ENCODE measurements around the gene SPDEF. TPM values are rescaled to one million over a fixed set of nuclear protein-coding genes. Genes with fewer than 3 reads are reported as not detected.

The SPDEF gene
- total and polyA plus RNA-seq, 12 donors, result 0.06 to 0.14 (median 0.14) TPM; not detected in 8

DNA sequence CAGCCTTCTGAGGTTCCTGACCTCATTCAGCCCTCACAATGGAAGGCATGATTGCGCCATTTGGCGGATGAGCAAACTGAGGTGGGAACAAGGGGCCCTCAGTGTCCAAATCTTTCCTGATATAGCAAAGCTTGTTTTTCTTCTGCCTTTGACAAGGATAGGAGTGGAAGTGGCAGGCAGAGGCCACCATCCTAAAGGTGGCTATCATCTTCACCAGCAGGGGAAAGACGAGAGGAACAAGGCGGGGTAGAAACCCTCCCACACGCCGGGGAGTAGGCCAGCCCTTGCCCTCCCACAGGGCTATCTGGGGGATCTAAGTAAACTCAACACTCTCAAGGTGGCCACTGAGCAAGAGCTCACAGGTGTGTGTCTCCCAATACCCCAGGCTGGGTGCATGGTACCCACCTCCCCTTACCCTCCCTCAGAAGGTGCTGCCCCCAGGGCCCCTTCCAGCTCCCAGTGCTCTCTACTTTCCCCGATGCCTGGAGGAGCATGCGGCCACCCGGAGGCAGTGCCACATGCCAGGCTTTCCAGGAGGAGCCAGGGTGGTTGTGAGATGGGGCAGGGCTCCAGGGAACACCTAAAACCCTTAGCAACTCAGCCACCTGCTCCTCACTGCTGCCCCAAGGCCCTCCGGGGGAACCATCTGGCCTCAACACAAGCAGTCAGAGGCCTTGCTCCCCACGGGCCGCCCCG lies 11.2 kb downstream of the SPDEF start:
- Histone ChIP-seq H3K4me1 (replicated peaks in 1 of 2) (no peaks in the 10 kb centered on the region), H3K9me3 (replicated peaks in 1 of 3) (no peaks in the 10 kb centered on the region), H3K4me3 (no peak overlapping the region), H3K27me3 (no peaks in the 10 kb centered on the region), H3K27ac (no peak overlapping the region), H3K36me3 (replicated peaks in 1 of 2) (no peaks in the 10 kb centered on the region)
- TF ChIP-seq, protein P1, sequence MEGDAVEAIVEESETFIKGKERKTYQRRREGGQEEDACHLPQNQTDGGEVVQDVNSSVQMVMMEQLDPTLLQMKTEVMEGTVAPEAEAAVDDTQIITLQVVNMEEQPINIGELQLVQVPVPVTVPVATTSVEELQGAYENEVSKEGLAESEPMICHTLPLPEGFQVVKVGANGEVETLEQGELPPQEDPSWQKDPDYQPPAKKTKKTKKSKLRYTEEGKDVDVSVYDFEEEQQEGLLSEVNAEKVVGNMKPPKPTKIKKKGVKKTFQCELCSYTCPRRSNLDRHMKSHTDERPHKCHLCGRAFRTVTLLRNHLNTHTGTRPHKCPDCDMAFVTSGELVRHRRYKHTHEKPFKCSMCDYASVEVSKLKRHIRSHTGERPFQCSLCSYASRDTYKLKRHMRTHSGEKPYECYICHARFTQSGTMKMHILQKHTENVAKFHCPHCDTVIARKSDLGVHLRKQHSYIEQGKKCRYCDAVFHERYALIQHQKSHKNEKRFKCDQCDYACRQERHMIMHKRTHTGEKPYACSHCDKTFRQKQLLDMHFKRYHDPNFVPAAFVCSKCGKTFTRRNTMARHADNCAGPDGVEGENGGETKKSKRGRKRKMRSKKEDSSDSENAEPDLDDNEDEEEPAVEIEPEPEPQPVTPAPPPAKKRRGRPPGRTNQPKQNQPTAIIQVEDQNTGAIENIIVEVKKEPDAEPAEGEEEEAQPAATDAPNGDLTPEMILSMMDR (IDR thresholded peaks at IDR 0.05), result no peak
- no peak for TF ChIP-seq POLR2A (IDR thresholded peaks at IDR 0.05)
- WGBS, 4 donors, result 71 to 90% (median 84%) methylated on average over 4 to 13 of the region's 13 CpGs
- no peak for DNase-seq
- intact Hi-C loops (cut with DNase I), result no loop called here

DNA sequence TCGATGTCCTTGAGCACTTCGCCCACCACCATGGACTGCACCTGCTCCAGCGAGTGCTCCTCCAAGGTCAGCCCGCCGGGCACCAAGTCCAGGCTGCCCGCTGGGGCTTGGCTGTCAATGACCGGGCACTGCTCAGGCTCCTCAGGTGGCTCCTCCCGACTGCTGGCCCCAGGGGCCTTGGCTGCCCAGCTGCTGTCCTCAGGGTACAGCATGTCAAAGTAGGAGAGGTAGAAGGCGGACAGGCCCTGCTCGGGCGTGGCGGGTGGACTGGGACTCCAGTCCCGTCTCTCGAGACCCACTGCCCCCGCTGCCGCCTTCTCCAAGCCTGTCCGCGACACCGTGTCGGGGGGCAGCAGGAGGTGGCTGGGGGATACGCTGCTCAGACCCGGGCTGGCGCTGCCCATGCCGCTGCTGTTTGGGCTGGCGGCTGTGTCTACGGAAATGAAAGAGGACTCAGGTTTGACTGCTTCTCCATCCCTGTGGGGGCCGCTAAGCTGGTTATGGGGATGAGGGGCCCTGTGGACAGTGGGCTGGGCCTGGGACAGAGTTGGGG lies 12.0 kb downstream of the SPDEF start:
- no peaks in the 10 kb centered on the region for H3K36me3 ChIP-seq (replicated peaks in 1 of 2)
- no peak overlapping the region for H3K27ac ChIP-seq
- H3K27me3 ChIP-seq, result no peaks in the 10 kb centered on the region
- intact Hi-C loops (cut with DNase I), result no loop called here
- no peak overlapping the region for H3K4me3 ChIP-seq
- no peak for DNase-seq
- 90 to 100% (median 92%) methylated on average over 1 to 27 of the region's 27 CpGs for WGBS, 4 donors
- TF ChIP-seq, protein P1 (IDR thresholded peaks at IDR 0.05), result no peak
- TF ChIP-seq POLR2A (IDR thresholded peaks at IDR 0.05), result no peak
- H3K4me1 ChIP-seq (replicated peaks in 1 of 2), result no peaks in the 10 kb centered on the region
- H3K9me3 ChIP-seq (replicated peaks in 1 of 3), result no peaks in the 10 kb centered on the region

DNA sequence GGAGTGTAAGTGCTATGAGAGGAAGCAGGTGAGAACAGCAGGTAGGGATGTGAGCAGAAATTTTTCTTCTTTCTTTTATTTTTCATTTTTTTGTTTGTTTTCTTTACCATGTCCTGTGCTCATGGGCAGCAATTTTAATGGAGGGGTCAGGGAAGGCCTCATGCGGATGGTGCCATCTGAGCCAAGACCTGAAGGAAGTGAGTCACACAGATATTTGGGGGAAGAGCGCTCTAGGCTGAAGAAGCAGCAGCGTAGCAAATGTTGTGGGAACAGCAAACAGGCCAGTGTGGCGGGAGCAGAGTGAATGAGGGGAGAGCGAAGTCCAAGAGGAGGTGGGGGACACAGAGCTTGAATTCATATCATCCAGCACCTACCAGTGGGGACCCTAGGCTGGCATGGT lies 12.7 kb downstream of the SPDEF start:
- intact Hi-C loops (cut with DNase I), result no loop called here
- Histone ChIP-seq H3K27ac (no peak overlapping the region), H3K4me3 (no peak overlapping the region), H3K27me3 (no peaks in the 10 kb centered on the region), H3K36me3 (replicated peaks in 1 of 2) (no peaks in the 10 kb centered on the region), H3K9me3 (replicated peaks in 1 of 3) (no peaks in the 10 kb centered on the region), H3K4me1 (replicated peaks in 1 of 2) (no peaks in the 10 kb centered on the region)
- DNase-seq, result no peak
- TF ChIP-seq, protein P1 (IDR thresholded peaks at IDR 0.05), result no peak
- WGBS, 4 donors, result 82 to 88% (median 84%) methylated on average over 5 of the region's 5 CpGs

DNA sequence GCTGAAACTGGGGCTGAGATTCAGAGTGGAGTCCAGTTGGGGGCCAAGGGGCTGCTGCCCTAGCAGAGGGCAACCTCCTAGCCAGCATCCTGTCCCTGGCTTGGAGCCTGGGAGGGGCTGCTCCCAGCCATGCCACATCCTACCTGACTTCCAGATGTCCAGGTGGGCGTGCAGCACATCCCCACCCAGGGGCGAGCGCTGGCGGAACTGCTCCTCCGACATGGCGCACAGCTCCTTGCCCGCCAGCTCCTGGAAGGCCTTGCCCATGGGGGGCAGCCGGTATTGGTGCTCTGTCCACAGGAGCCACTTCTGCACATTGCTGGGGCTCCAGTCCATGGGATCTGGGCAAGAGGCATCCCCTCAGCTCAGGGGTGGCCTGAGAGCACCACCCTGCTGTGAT lies 15.3 kb downstream of the SPDEF start:
- no peak for DNase-seq
- TF ChIP-seq POLR2A (IDR thresholded peaks at IDR 0.05), result no peak
- no peak overlapping the region for H3K27ac ChIP-seq
- no peaks in the 10 kb centered on the region for H3K9me3 ChIP-seq (replicated peaks in 1 of 3)
- H3K4me3 ChIP-seq, result no peak overlapping the region
- intact Hi-C loops (cut with DNase I), result no loop called here
- H3K4me1 ChIP-seq (replicated peaks in 1 of 2), result no peaks in the 10 kb centered on the region
- WGBS, 4 donors, result 94 to 95% methylated on average over 8 of the region's 8 CpGs; no CpG with 5 or more reads in 2 of the 4 donors
- no peaks in the 10 kb centered on the region for H3K27me3 ChIP-seq
- H3K36me3 ChIP-seq (replicated peaks in 1 of 2), result no peaks in the 10 kb centered on the region

DNA sequence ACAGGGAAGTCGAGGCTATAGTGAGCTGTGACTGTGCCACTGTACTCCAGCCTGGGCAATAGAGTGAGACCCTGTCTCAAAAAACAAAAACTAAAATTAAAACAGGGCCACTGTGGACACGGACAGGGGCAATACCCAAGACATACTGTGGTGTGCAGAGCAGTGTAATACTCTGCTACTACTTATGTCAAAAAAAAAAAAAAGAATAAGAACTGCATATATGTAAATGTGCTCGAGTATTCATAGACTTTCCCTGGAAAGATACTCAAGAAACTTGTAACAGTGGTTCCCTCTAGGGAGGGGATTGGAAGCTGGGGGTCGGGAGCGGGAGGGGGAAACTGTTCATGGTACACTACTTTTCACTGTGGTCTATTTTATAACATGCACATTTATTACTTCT lies 15.9 kb downstream of the SPDEF start:
- no peak for DNase-seq
- Histone ChIP-seq H3K27ac (no peak overlapping the region), H3K9me3 (replicated peaks in 1 of 3) (no peaks in the 10 kb centered on the region), H3K27me3 (no peaks in the 10 kb centered on the region), H3K4me3 (no peak overlapping the region), H3K4me1 (replicated peaks in 1 of 2) (no peaks in the 10 kb centered on the region), H3K36me3 (replicated peaks in 1 of 2) (no peaks in the 10 kb centered on the region)
- intact Hi-C loops (cut with DNase I), result no loop called here
- WGBS, 4 donors, result 71 to 82% (median 76%) methylated on average over 5 of the region's 5 CpGs
- no peak for TF ChIP-seq POLR2A (IDR thresholded peaks at IDR 0.05)
- TF ChIP-seq, protein P1 (IDR thresholded peaks at IDR 0.05), result no peak
